ENCODE data around the gene RAB44.
"Not testable (repeated sequence)": the region's sequence is repeated elsewhere in the genome, so short reads cannot be mapped to it uniquely, and the experiment has no call there.

RAB44 gene
- total RNA-seq, result 0.06 to 3.5 (median 0.25) reads per million in 18 experiments

GRCh38 chr6:36697481-36697903 lies at the start of gene RAB44:
Gene RAB44 (plus strand): TSS chr6:36697826. CDS start chr6:36704236, 6,410 bp downstream.
- DNase-seq, result peak; percentile 59 to 60

- DNase-seq, result no peak
Measured at GRCh38 chr6:36649086-36649485, 48.5 kb upstream of the RAB44 start.

GRCh38 chr6:36649701-36650484 lies 47.7 kb upstream of the RAB44 start:
- DNase-seq, result no peak

GRCh38 chr6:36650848-36651478 lies 46.7 kb upstream of the RAB44 start:
- peak; percentile 62 to 67 for DNase-seq

GRCh38 chr6:36651659-36652379 lies 45.8 kb upstream of the RAB44 start:
- no peak for DNase-seq

GRCh38 chr6:36654469-36654868 lies 43.2 kb upstream of the RAB44 start:
- not testable (repeated sequence) for DNase-seq

- DNase-seq, result no peak
Measured at GRCh38 chr6:36655085-36655724, 42.4 kb upstream of the RAB44 start.

GRCh38 chr6:36656441-36656840 lies 41.2 kb upstream of the RAB44 start:
- DNase-seq, result no peak

GRCh38 chr6:36657271-36657670 lies 40.4 kb upstream of the RAB44 start:
- no peak for DNase-seq

- peak in 1 of 2 donors; percentile 23 for DNase-seq
Measured at GRCh38 chr6:36657942-36658544, 39.6 kb upstream of the RAB44 start.

- no peak for DNase-seq
Measured at GRCh38 chr6:36659271-36659670, 38.4 kb upstream of the RAB44 start.

- peak in 1 of 2 donors; percentile 42 for DNase-seq
Measured at GRCh38 chr6:36660771-36661471, 36.7 kb upstream of the RAB44 start.

GRCh38 chr6:36662380-36662779 lies 35.2 kb upstream of the RAB44 start:
- no peak for DNase-seq

- no peak for DNase-seq
Measured at GRCh38 chr6:36662827-36663256, 34.8 kb upstream of the RAB44 start.

- DNase-seq, result no peak
Measured at GRCh38 chr6:36663504-36664446, 33.9 kb upstream of the RAB44 start.

GRCh38 chr6:36665180-36665579 lies 32.4 kb upstream of the RAB44 start:
- DNase-seq, result no peak

- no peak for DNase-seq
Measured at GRCh38 chr6:36666287-36666686, 31.3 kb upstream of the RAB44 start.

- peak; percentile 92 to 95 for DNase-seq
Measured at GRCh38 chr6:36666826-36667591, 30.6 kb upstream of the RAB44 start.

GRCh38 chr6:36668591-36668990 lies 29.0 kb upstream of the RAB44 start:
- DNase-seq, result peak in 1 of 2 donors; percentile 36

- DNase-seq, result no peak
Measured at GRCh38 chr6:36669002-36669401, 28.6 kb upstream of the RAB44 start.

All from inflammatory macrophage (primary cell).